Stimulated activated CD4-positive, alpha-beta T cell treated with anti-CD3 and anti-CD28 coated beads, Interleukin-1b, Interleukin-23, amount 100 ng/mL, for 4 hours (primary cell): Measurements from ENCODE around the gene NEO1.

Experiments
- DNase-seq, 2 donors: peaks; one replicate each; pipeline ENCODE4 v3.0.0-alpha.2; 2020; ENCODE audit warnings: low read depth in 2 of 2

NEO1 gene

GRCh38 chr15:73074241-73074640 lies 22.0 kb downstream of the NEO1 start:
- no peak for DNase-seq

GRCh38 chr15:73075160-73075859 lies 23.0 kb downstream of the NEO1 start:
- DNase-seq = no peak

- DNase-seq = no peak
Observed at GRCh38 chr15:73078291-73078690, 26.0 kb downstream of the NEO1 start.

DNA sequence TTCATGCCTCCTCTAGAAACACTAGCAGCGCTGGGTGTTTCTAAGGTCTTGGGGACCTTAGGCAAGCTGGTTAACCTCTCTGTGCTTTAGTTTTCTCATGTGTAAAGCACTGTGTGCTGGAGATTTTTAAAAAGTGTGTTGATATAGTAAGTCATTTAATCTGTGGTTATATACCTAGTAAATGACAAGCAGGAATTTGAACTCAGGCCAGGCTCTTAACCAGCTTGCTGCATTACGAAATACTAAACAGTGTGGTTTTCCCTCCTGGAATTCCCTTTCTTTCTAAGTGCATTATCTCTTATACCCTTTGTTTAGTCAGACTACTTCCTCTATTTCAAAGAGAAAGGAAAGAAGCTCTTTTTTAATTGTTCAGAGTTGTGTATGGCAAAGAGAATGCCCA lies 26.5 kb downstream of the NEO1 start:
- no peak for DNase-seq

GRCh38 chr15:73079565-73079964 lies 27.3 kb downstream of the NEO1 start:
- DNase-seq = no peak

GRCh38 chr15:73081321-73081958 lies 29.2 kb downstream of the NEO1 start:
- DNase-seq = no peak

- DNase-seq = no peak
Observed at GRCh38 chr15:73082812-73083211, 30.5 kb downstream of the NEO1 start.

- DNase-seq = no peak
Observed at GRCh38 chr15:73087098-73087497, 34.8 kb downstream of the NEO1 start.

- DNase-seq = no peak
Observed at GRCh38 chr15:73105064-73105463, 52.8 kb downstream of the NEO1 start.

GRCh38 chr15:73108676-73109075 lies 56.4 kb downstream of the NEO1 start:
- DNase-seq = no peak

DNA sequence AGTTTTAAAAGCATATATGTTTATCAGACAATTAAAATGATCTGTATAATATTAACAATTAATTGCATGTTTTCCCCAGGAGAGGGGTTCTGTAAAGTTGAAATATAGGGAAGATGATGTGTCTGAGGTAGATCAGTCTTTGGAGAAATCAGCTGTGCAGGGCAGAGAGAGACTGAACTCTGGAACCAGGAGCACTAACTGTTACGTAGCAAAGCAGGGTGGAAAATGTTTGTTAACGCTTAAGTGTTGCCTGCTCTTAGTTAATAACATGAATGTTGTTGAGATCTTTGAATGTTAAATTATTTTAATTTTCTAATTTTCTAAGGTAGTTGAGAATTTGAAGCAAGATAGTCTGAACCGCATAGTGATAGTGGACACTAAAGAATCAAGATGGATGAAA lies 57.5 kb downstream of the NEO1 start:
- no peak for DNase-seq

GRCh38 chr15:73110201-73110600 lies 57.9 kb downstream of the NEO1 start:
- no peak for DNase-seq

- DNase-seq = no peak
Observed at GRCh38 chr15:73114064-73114463, 61.8 kb downstream of the NEO1 start.

GRCh38 chr15:73116164-73116563 lies 63.9 kb downstream of the NEO1 start:
- DNase-seq = no peak

DNA sequence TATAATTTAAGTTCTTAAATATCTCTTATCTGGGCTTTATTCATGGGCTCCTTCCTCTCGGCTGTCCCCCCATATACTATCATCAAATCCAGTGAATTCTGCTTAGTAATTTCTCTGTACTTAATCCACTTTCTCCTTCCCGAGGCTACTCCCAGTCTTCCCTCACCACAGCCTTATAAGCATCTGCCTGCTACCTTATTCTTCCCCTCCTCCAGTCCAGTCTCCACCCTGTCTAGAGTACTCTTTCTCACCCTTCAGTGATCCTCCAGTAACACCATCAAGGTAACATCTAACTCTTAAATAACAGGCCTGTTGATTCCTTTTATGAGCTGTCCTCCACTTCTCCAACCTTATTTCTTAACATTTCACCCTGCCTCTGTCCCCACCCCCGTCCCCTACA lies 65.8 kb downstream of the NEO1 start:
- no peak for DNase-seq

DNA sequence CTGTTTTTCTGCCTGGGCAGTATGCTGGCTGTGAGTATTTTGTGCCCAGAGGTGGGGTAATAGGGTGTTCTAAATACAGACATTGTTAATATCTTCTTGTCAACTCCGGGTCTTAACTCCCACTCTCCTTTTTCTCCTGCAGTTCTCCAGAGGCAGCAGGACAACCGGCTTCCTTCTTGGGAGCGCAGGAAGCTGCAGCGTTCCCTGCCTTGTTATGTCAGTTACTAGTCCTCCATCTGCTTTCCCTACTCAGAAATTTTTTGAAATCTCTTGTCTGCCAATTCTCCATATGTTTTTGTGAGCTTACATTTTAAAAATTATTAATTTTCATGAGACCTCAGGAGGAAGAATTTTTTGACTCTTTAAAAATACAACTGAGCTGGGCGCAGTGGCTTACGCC lies 67.2 kb downstream of the NEO1 start:
- no peak for DNase-seq

DNA sequence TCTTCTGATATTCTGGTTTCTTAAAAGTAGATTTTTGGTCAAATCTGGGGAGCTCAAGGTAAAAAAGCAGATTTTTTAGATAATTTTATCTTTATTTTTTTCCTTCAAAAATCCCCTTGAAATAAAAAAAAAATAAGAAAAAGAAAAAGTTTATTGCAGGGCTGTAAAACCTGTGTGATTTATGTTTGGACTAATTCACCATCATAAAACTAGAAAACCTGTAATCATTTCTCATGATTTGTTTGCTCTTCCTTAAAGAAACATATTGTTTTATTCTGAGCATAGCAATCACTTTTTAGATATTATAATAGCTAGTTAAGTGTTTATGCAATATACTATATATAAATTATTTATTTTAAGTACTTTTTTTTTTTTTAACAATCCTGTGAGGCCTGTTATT lies 68.0 kb downstream of the NEO1 start:
- DNase-seq = no peak

DNA sequence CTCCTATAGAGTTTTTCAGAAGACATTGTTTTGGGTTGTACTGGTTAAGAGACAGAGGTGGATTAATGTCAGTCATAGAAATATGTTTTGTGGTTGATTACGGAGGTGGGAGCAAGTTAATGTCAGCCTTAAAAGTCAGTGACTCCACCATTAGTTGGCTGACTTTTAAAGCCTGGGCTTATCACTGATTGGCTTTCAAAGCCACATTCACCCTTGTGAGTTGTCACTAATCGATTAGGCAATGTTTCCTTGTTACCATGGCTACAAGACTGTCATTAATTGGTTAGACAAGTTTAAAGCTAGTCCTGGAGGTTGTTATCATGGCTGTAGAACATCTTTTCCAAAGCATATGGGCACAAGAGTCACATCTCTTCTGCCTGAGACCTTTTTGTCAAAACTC lies 73.0 kb downstream of the NEO1 start:
- DNase-seq = no peak

- DNase-seq = no peak
Observed at GRCh38 chr15:73127302-73127936, 75.2 kb downstream of the NEO1 start.

- no peak for DNase-seq
Observed at GRCh38 chr15:73130830-73131229, 78.6 kb downstream of the NEO1 start.

- no peak for DNase-seq
Observed at GRCh38 chr15:73134196-73134595, 81.9 kb downstream of the NEO1 start.

GRCh38 chr15:73139041-73139743 lies 86.9 kb downstream of the NEO1 start:
- DNase-seq = no peak
